Measurements from ENCODE around the gene TLR4.

DNA sequence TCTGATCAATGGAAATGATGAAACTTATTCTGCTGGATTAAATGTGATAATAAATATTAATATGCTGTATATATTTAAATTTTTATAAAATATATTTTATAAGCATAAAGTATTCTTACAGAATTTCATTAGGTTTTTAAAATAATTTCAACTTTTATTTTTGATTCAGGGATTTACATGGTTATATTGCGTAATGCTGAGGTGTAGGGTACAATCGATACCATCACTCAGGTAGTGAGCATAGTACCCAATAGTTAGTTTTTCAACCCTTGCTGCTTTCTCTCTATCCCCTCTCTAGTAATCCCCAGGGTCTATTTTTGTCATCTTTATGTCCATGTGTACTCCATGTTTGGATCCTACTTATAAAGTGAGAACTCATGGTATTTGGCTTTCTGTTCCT is 5.7 kb downstream of the TLR4 start:
- TF ChIP-seq, protein P1, sequence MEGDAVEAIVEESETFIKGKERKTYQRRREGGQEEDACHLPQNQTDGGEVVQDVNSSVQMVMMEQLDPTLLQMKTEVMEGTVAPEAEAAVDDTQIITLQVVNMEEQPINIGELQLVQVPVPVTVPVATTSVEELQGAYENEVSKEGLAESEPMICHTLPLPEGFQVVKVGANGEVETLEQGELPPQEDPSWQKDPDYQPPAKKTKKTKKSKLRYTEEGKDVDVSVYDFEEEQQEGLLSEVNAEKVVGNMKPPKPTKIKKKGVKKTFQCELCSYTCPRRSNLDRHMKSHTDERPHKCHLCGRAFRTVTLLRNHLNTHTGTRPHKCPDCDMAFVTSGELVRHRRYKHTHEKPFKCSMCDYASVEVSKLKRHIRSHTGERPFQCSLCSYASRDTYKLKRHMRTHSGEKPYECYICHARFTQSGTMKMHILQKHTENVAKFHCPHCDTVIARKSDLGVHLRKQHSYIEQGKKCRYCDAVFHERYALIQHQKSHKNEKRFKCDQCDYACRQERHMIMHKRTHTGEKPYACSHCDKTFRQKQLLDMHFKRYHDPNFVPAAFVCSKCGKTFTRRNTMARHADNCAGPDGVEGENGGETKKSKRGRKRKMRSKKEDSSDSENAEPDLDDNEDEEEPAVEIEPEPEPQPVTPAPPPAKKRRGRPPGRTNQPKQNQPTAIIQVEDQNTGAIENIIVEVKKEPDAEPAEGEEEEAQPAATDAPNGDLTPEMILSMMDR (IDR thresholded peaks at IDR 0.05; ENCODE audit: low read depth, low read length): no peak
- no peak for TF ChIP-seq EZH2phosphoT487 (IDR thresholded peaks at IDR 0.05; ENCODE audit: low read depth)

Data from OCI-LY3 (cell line).